NCI-H69 (cell line): ENCODE data around the gene SPAG9.

Source experiments
- DNase-seq: peaks from one replicate; lab custom pipeline; 2025; lab: John Stamatoyannopoulos, UW

The SPAG9 gene

GRCh38 chr17:51044976-51045375, 75.7 kb downstream of the SPAG9 start:
- peak; percentile 88 for DNase-seq

- DNase-seq = no peak
Measured at GRCh38 chr17:51036084-51036483, 84.6 kb downstream of the SPAG9 start.

GRCh38 chr17:51035431-51035830, 85.2 kb downstream of the SPAG9 start:
- no peak for DNase-seq

GRCh38 chr17:51034800-51035199, 85.9 kb downstream of the SPAG9 start:
- no peak for DNase-seq

GRCh38 chr17:51032850-51033249, 87.8 kb downstream of the SPAG9 start:
- no peak for DNase-seq

- no peak for DNase-seq
Measured at GRCh38 chr17:51029568-51030463, 90.9 kb downstream of the SPAG9 start.

- no peak for DNase-seq
Measured at GRCh38 chr17:51029142-51029541, 91.5 kb downstream of the SPAG9 start.

GRCh38 chr17:51028176-51028863, 92.3 kb downstream of the SPAG9 start:
- DNase-seq = no peak

GRCh38 chr17:51018541-51018940, 102.1 kb downstream of the SPAG9 start:
- no peak for DNase-seq

- no peak for DNase-seq
Measured at GRCh38 chr17:51017270-51017669, 103.4 kb downstream of the SPAG9 start.

- peak; percentile 48 for DNase-seq
Measured at GRCh38 chr17:51016099-51016498, 104.6 kb downstream of the SPAG9 start.

- peak; percentile 97 for DNase-seq
Measured at GRCh38 chr17:51015145-51015558, 105.5 kb downstream of the SPAG9 start.

GRCh38 chr17:51014129-51014528, 106.5 kb downstream of the SPAG9 start:
- DNase-seq = no peak

GRCh38 chr17:51013322-51013721, 107.3 kb downstream of the SPAG9 start:
- DNase-seq = peak; percentile 29

- no peak for DNase-seq
Measured at GRCh38 chr17:51012538-51012937, 108.1 kb downstream of the SPAG9 start.

- DNase-seq = no peak
Measured at GRCh38 chr17:51010173-51010675, 110.4 kb downstream of the SPAG9 start.

GRCh38 chr17:51006601-51007000, 114.1 kb downstream of the SPAG9 start:
- DNase-seq = no peak

GRCh38 chr17:51005768-51006167, 114.9 kb downstream of the SPAG9 start:
- DNase-seq = no peak

- DNase-seq = no peak
Measured at GRCh38 chr17:51004249-51004648, 116.4 kb downstream of the SPAG9 start.

GRCh38 chr17:51000835-51001638, 119.6 kb downstream of the SPAG9 start:
- DNase-seq = peak; percentile 80

GRCh38 chr17:50995668-50996067, 125.0 kb downstream of the SPAG9 start:
- DNase-seq = no peak

- no peak for DNase-seq
Measured at GRCh38 chr17:50993544-50993943, 127.1 kb downstream of the SPAG9 start.
